Measurements from ENCODE around the gene CD4. TPM values are rescaled to one million over a fixed set of nuclear protein-coding genes. Genes with fewer than 3 reads are reported as not detected.

Gene CD4
- total RNA-seq, 2 experiments from 2014 or later = 206 to 211 TPM

- Mint-ChIP-seq H3K4me3 (no peak overlapping the region), H3K36me3 (ENCODE audit: low read depth) (peaks cover 17% of the 10 kb centered on the region), H3K27me3 (peaks cover 25% of the 10 kb centered on the region), H3K27ac (no peak overlapping the region), H3K4me1 (peaks cover 25% of the 10 kb centered on the region), H3K9me3 (ENCODE audit: low read depth) (no peaks in the 10 kb centered on the region)
- ChIA-PET POLR2A (interaction anchor here (0.6 kb wide), 1 partner anchor 282 kb away, joined by 3 read pairs; no protein-coding TSS in a partner anchor), CTCF (interaction anchor here (0.5 to 7.0 kb wide), 3 partner anchors 11 to 88 kb away, joined by 3 to 55 read pairs (median 20); partner anchors contain the start of gene MLF2)
- DNase-seq (no peak), ATAC-seq (no peak)
- intact Hi-C loops (cut with DNase I, micrococcal nuclease) = no loop called here
Observed at GRCh38 chr12:6822426-6823135, 33.3 kb downstream of the CD4 start.

- Mint-ChIP-seq H3K27me3 (peaks cover 28% of the 10 kb centered on the region), H3K36me3 (ENCODE audit: low read depth) (peaks cover 10% of the 10 kb centered on the region), H3K9me3 (ENCODE audit: low read depth) (no peaks in the 10 kb centered on the region), H3K4me3 (no peak overlapping the region), H3K4me1 (peaks cover 28% of the 10 kb centered on the region), H3K27ac (no peak overlapping the region)
- no peak for DNase-seq
- intact Hi-C loops (cut with DNase I, micrococcal nuclease) = no loop called here
- POLR2A ChIA-PET = interaction anchor here (0.6 kb wide), 1 partner anchor 283 kb away, joined by 3 read pairs; no protein-coding TSS in a partner anchor
- no peak for ATAC-seq
- CTCF ChIA-PET = interaction anchor here (0.7 to 7.0 kb wide), 5 partner anchors 10 to 139 kb away, joined by 3 to 55 read pairs (median 20); partner anchors contain the start of genes MLF2 and TPI1
Observed at GRCh38 chr12:6823182-6824084, 34.1 kb downstream of the CD4 start.

- no peak overlapping the region for H3K27ac Mint-ChIP-seq
- ChIA-PET CTCF (interaction anchor here (0.7 to 7.0 kb wide), 18 partner anchors 9 to 216 kb away, joined by 3 to 55 read pairs (median 4); partner anchors contain the start of genes COPS7A, MLF2, PTMS and TPI1), POLR2A (no interaction called here)
- peaks cover 32% of the 10 kb centered on the region for H3K27me3 Mint-ChIP-seq
- H3K4me3 Mint-ChIP-seq = no peak overlapping the region
- H3K4me1 Mint-ChIP-seq = peaks cover 34% of the 10 kb centered on the region
- no peaks in the 10 kb centered on the region for H3K9me3 Mint-ChIP-seq (ENCODE audit: low read depth)
- no peak for ATAC-seq
- intact Hi-C loops (cut with DNase I, micrococcal nuclease) = no loop called here
- DNase-seq = no peak
- H3K36me3 Mint-ChIP-seq (ENCODE audit: low read depth) = peaks cover 8% of the 10 kb centered on the region
Observed at GRCh38 chr12:6824085-6824775, 34.9 kb downstream of the CD4 start.

GRCh38 chr12:6824901-6825381 is 35.6 kb downstream of the CD4 start:
- DNase-seq (no peak), ATAC-seq (no peak)
- peaks cover 3% of the 10 kb centered on the region for H3K36me3 Mint-ChIP-seq (ENCODE audit: low read depth)
- no peaks in the 10 kb centered on the region for H3K9me3 Mint-ChIP-seq (ENCODE audit: low read depth)
- ChIA-PET POLR2A (no interaction called here), CTCF (interaction anchor here (0.6 to 7.0 kb wide), 22 partner anchors 9 to 216 kb away, joined by 3 to 55 read pairs (median 4); partner anchors contain the start of genes CDCA3, COPS7A, MLF2 and PTMS)
- H3K27ac Mint-ChIP-seq = no peak overlapping the region
- peaks cover 32% of the 10 kb centered on the region for H3K27me3 Mint-ChIP-seq
- intact Hi-C loops (cut with DNase I, micrococcal nuclease) = loop anchor here (1.0 to 5.0 kb wide), 7 partner anchors 33 to 218 kb away; partner anchors contain the start of genes MLF2 (in 2 of the 2), CHD4 (in 1 of the 2) and ZNF384 (in 1 of the 2)
- peaks cover 39% of the 10 kb centered on the region for H3K4me1 Mint-ChIP-seq
- no peak overlapping the region for H3K4me3 Mint-ChIP-seq

- Mint-ChIP-seq H3K4me1 (peaks cover 36% of the 10 kb centered on the region), H3K4me3 (no peak overlapping the region), H3K36me3 (ENCODE audit: low read depth) (peaks cover 1% of the 10 kb centered on the region), H3K27me3 (peaks cover 32% of the 10 kb centered on the region), H3K27ac (peak overlapping the region; percentile 16), H3K9me3 (ENCODE audit: low read depth) (no peaks in the 10 kb centered on the region)
- DNase-seq (peak; percentile 91), ATAC-seq (peak; percentile 64)
- intact Hi-C loops (cut with DNase I, micrococcal nuclease) = loop anchor here (1.0 to 5.0 kb wide), 7 partner anchors 33 to 218 kb away; partner anchors contain the start of genes MLF2 (in 2 of the 2), CHD4 (in 1 of the 2) and ZNF384 (in 1 of the 2)
- CTCF ChIA-PET = interaction anchor here (0.6 to 7.0 kb wide), 29 partner anchors 8 to 423 kb away, joined by 3 to 55 read pairs (median 4); partner anchors contain the start of genes CDCA3, COPS7A, MLF2 and NOP2
- POLR2A ChIA-PET = no interaction called here
Observed at GRCh38 chr12:6825398-6826124, 36.2 kb downstream of the CD4 start.

- no peak for ATAC-seq
- ChIA-PET CTCF (interaction anchor here (0.6 to 7.0 kb wide), 14 partner anchors 7 to 258 kb away, joined by 3 to 55 read pairs (median 4); partner anchors contain the start of genes CDCA3, MLF2, NOP2 and SPSB2), POLR2A (no interaction called here)
- H3K27ac Mint-ChIP-seq = no peak overlapping the region
- no peak for DNase-seq
- H3K27me3 Mint-ChIP-seq = peaks cover 35% of the 10 kb centered on the region
- H3K4me1 Mint-ChIP-seq = peaks cover 30% of the 10 kb centered on the region
- no peak overlapping the region for H3K4me3 Mint-ChIP-seq
- no peaks in the 10 kb centered on the region for H3K36me3 Mint-ChIP-seq (ENCODE audit: low read depth)
- H3K9me3 Mint-ChIP-seq (ENCODE audit: low read depth) = no peaks in the 10 kb centered on the region
- intact Hi-C loops (cut with DNase I, micrococcal nuclease) = loop anchor here in 1 of 2 experiments (5.0 kb wide), 2 partner anchors 34 to 219 kb away; partner anchors contain the start of gene CHD4
Observed at GRCh38 chr12:6826125-6826733, 36.9 kb downstream of the CD4 start.

GRCh38 chr12:6826734-6827436 is 37.6 kb downstream of the CD4 start:
- no peaks in the 10 kb centered on the region for H3K36me3 Mint-ChIP-seq (ENCODE audit: low read depth)
- DNase-seq (peak; percentile 18), ATAC-seq (no peak)
- CTCF ChIA-PET = interaction anchor here (0.6 to 7.0 kb wide), 9 partner anchors 7 to 259 kb away, joined by 3 to 55 read pairs (median 4); partner anchors contain the start of genes CDCA3, MLF2, NOP2 and USP5
- no peak overlapping the region for H3K27ac Mint-ChIP-seq
- peak overlapping the region; percentile 30 for H3K4me3 Mint-ChIP-seq
- H3K27me3 Mint-ChIP-seq = peaks cover 33% of the 10 kb centered on the region
- POLR2A ChIA-PET = interaction anchor here (0.6 kb wide), 1 partner anchor 138 kb away, joined by 3 read pairs; the partner anchor contains the start of gene ZNF384
- intact Hi-C loops (cut with DNase I, micrococcal nuclease) = loop anchor here in 1 of 2 experiments (5.0 kb wide), 2 partner anchors 35 to 220 kb away; partner anchors contain the start of gene CHD4
- no peaks in the 10 kb centered on the region for H3K9me3 Mint-ChIP-seq (ENCODE audit: low read depth)
- peaks cover 27% of the 10 kb centered on the region for H3K4me1 Mint-ChIP-seq

GRCh38 chr12:6827437-6827911 is 38.1 kb downstream of the CD4 start:
- Mint-ChIP-seq H3K9me3 (ENCODE audit: low read depth) (no peaks in the 10 kb centered on the region), H3K4me3 (peak overlapping the region; percentile 30), H3K4me1 (peaks cover 22% of the 10 kb centered on the region), H3K27me3 (peaks cover 33% of the 10 kb centered on the region), H3K27ac (no peak overlapping the region), H3K36me3 (ENCODE audit: low read depth) (no peaks in the 10 kb centered on the region)
- ATAC-seq (peak; percentile 51), DNase-seq (peak; percentile 80)
- intact Hi-C loops (cut with DNase I, micrococcal nuclease) = loop anchor here in 1 of 2 experiments (5.0 kb wide), 2 partner anchors 35 to 220 kb away; partner anchors contain the start of gene CHD4
- ChIA-PET CTCF (interaction anchor here (0.6 to 6.3 kb wide), 3 partner anchors 74 to 98 kb away, joined by 3 to 54 read pairs (median 3); partner anchors contain the start of gene MLF2), POLR2A (interaction anchor here (0.7 kb wide), 1 partner anchor 38 kb away, joined by 4 read pairs; the partner anchor contains the start of gene CD4)
